GM23248 (cell line): Measurements from ENCODE around the gene FER1L5. TPM values are rescaled to one million over a fixed set of nuclear protein-coding genes. Genes with fewer than 3 reads are reported as not detected.

ENCODE experiments used
- DNase-seq: peaks from one replicate; pipeline ENCODE4 v3.0.0-alpha.2; 2015
- H2AFZ ChIP-seq: fragments of 200-600 bp; sonication (generic); 2 replicates; pipeline ENCODE4 v1.6.1; 2016; ENCODE audit warnings: antibody characterized with exemption
- H3F3A ChIP-seq: fragments of 200-600 bp; sonication (generic); 2 replicates; pipeline ENCODE4 v1.6.1; 2016; ENCODE audit warnings: mild to moderate bottlenecking, antibody characterized with exemption, mixed run types; ENCODE audit not compliant: insufficient read depth
- H3K27ac ChIP-seq: fragments of 200-600 bp; sonication (generic); 2 replicates; pipeline ENCODE4 v1.5.1; 2016; ENCODE audit warnings: mild to moderate bottlenecking
- H3K27me3 ChIP-seq: fragments of 200-600 bp; sonication (generic); replicated peaks from 2 replicates; pipeline ENCODE4 v1.6.1; 2016; ENCODE audit warnings: mild to moderate bottlenecking; ENCODE audit not compliant: insufficient read depth
- H3K36me3 ChIP-seq: fragments of 200-600 bp; sonication (generic); 2 replicates; pipeline ENCODE4 v1.6.1; 2016; ENCODE audit warnings: low read depth, mild to moderate bottlenecking
- H3K4me1 ChIP-seq: fragments of 200-600 bp; sonication (generic); 2 replicates; pipeline ENCODE4 v1.6.1; 2016; ENCODE audit warnings: mild to moderate bottlenecking; ENCODE audit not compliant: insufficient read depth
- H3K4me2 ChIP-seq: fragments of 200-600 bp; sonication (generic); one replicate; pipeline ENCODE4 v1.6.1; 2016; ENCODE audit warnings: mild to moderate bottlenecking; ENCODE audit not compliant: unreplicated experiment
- H3K4me3 ChIP-seq: fragments of 200-600 bp; sonication (generic); 2 replicates; pipeline ENCODE4 v1.5.1; 2016; ENCODE audit warnings: mild to moderate bottlenecking
- H3K79me2 ChIP-seq: fragments of 200-600 bp; sonication (generic); 2 replicates; pipeline ENCODE4 v1.6.1; 2016; ENCODE audit warnings: mild to moderate bottlenecking; ENCODE audit not compliant: insufficient read depth
- H3K9ac ChIP-seq: fragments of 200-600 bp; sonication (generic); 2 replicates; pipeline ENCODE4 v1.6.1; 2016; ENCODE audit warnings: mild to moderate bottlenecking
- H3K9me2 ChIP-seq: fragments of 200-600 bp; sonication (generic); 2 replicates; pipeline ENCODE4 v1.6.1; 2016; ENCODE audit warnings: mixed run types, mild to moderate bottlenecking, moderate library complexity; ENCODE audit not compliant: insufficient read depth
- H3K9me3 ChIP-seq: fragments of 200-600 bp; sonication (generic); one replicate; pipeline ENCODE4 v1.6.1; 2017; ENCODE audit warnings: low read depth
- H4K20me1 ChIP-seq: fragments of 200-600 bp; sonication (generic); 2 replicates; pipeline ENCODE4 v1.6.0; 2016; ENCODE audit not compliant: insufficient read depth
- EZH2 ChIP-seq: fragments of 200-600 bp; sonication (generic); IDR thresholded peaks from 2 replicates; pipeline ENCODE4 v1.6.1; 2018; ENCODE audit warnings: antibody characterized with exemption, mild to moderate bottlenecking; ENCODE audit not compliant: insufficient read depth, poor library complexity, severe bottlenecking
- EZH2phosphoT487 ChIP-seq: fragments of 200-600 bp; sonication (generic); IDR thresholded peaks from 2 replicates; pipeline ENCODE4 v1.6.1; 2018; ENCODE audit warnings: antibody characterized with exemption, moderate library complexity, mild to moderate bottlenecking, low read depth; ENCODE audit not compliant: insufficient read depth
- WGBS, 2 experiments: methylation state at CpG; one replicate each; pipeline ENCODE4 v1.1.6; 2015 to 2017; ENCODE audit warnings: low lambda C conversion rate in 2 of 2, low coverage in 1 of 2; ENCODE audit errors: missing lambda C conversion rate in 2 of 2; 5-methylcytosine and 5-hydroxymethylcytosine counted together
- in situ Hi-C: fragments of 300-500 bp; cut with MboI; formaldehyde crosslinking; loops from 2 replicates; pipeline ENCODE4 v1.15.0; 2020
- polyA plus RNA-seq: library from polyadenylated mRNA; unstranded; fragments of >200 nt; fragmentation: Nextera tagmentation; extraction: Ambion mirVana; gene quantifications from 2 replicates; pipeline ENCODE4 v1.2.1, GENCODE V29; 2016
- total RNA-seq: library from RNA; depleted of rRNA; stranded (reverse); fragments of >200 nt; shearing (Covaris generic); gene quantifications from 2 replicates; pipeline ENCODE4 v1.2.3, GENCODE V29; 2014

The FER1L5 gene
- total and polyA plus RNA-seq, 2 experiments from 2014 or later: under 0.01 to 0.08 TPM

DNA sequence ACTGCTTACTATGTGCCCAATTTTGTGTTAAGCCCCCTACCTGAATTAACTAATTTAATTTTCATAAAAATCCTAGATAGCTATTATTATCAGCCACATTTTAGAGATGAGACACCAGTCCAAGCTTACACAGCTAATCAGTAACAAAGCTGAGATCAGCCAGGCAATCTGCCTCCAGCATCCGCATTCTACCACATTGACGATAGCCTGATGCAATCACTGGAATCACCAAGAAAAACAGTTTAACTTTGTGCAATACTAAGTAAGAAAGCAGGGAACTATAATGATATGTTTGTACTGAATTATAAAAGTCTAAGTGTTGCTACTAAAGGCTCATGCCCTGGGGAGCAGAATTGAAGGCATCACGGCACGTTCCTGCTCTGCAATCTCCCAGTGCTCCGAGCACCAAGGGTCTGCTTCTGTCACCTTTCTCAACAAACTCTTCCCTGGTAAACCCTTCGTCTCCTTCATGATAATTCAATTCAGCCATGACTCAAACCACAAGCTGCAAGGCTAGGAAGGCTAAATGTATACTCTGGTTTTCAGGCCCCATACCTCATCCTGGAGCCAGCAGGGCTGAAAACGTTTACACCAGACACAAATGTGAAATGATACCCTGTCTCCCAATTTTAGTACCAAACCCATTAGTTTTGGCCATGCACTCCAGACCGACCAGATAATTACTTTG lies 23.8 kb upstream of the FER1L5 start:
- in situ Hi-C loops: no loop called here
- H3F3A ChIP-seq: peaks cover 30% of the 10 kb centered on the region
- H2AFZ ChIP-seq: peak overlapping the region; percentile 32
- H3K36me3 ChIP-seq: peaks cover 11% of the 10 kb centered on the region
- H3K9ac ChIP-seq: peak overlapping the region; percentile 80
- H3K27ac ChIP-seq: peak overlapping the region; percentile 96
- peaks cover 29% of the 10 kb centered on the region for H3K4me1 ChIP-seq
- no peak overlapping the region for H3K4me3 ChIP-seq
- H3K79me2 ChIP-seq: peaks cover 59% of the 10 kb centered on the region
- H3K9me3 ChIP-seq: no peaks in the 10 kb centered on the region
- H4K20me1 ChIP-seq: no peaks in the 10 kb centered on the region
- peak overlapping the region; percentile 22 for H3K4me2 ChIP-seq
- DNase-seq: peak; percentile 86
- TF ChIP-seq EZH2: no peak
- no peak for TF ChIP-seq EZH2phosphoT487
- H3K9me2 ChIP-seq: no peaks in the 10 kb centered on the region
- 78 to 80% methylated on average over 8 of the region's 8 CpGs for WGBS, 2 experiments
- H3K27me3 ChIP-seq: no peaks in the 10 kb centered on the region

DNA sequence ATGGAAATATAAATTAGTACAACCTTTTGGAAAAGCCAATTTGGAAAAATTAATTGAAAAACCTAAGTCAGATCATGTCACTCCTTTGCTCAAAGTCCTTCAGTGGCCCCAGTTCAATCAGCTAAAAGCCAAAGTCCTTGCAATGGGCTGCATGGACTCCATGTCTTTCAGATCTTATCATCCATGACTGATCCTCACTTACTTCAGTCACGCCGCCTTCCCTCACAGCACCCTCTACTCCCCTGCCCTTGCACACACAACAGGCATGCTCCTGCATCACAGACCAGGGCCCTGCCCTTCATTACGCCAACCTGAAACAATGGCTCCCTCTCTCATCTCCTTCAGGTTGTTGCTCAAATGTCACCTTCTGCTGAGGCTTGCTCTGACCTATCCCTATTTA lies 20.0 kb upstream of the FER1L5 start:
- in situ Hi-C loops: no loop called here
- no peak for TF ChIP-seq EZH2
- TF ChIP-seq EZH2phosphoT487: no peak
- WGBS, 2 experiments: 95 to 96% methylated on average over 3 of the region's 3 CpGs

DNA sequence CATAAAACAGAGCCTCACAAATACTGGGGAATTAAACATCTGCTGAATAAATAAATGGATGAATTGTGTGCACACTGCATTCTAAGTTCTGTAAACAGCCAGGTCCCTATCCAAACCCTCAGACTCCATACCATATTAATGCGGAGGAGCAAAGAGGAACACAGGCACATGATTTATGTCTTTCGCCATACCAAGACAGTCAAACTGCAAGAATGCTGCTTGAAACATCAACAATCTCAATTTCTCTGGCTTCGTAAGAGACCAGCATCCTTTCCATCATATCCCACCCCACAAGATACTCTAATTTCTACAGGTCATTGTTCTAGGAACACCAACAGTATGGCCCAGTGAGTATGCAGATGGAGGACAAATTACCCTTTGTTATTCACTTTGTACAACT lies 19.4 kb upstream of the FER1L5 start:
- Histone ChIP-seq H3K9ac (no peak overlapping the region), H2AFZ (no peak overlapping the region), H3K4me3 (no peak overlapping the region), H3K79me2 (peaks cover 62% of the 10 kb centered on the region), H3K27me3 (no peaks in the 10 kb centered on the region), H3K9me3 (no peaks in the 10 kb centered on the region), H3F3A (peaks cover 38% of the 10 kb centered on the region), H3K4me1 (peaks cover 35% of the 10 kb centered on the region), H3K36me3 (peaks cover 8% of the 10 kb centered on the region; the same call in 1 of the 2 replicates), H4K20me1 (no peaks in the 10 kb centered on the region), H3K4me2 (no peak overlapping the region), H3K9me2 (no peaks in the 10 kb centered on the region), H3K27ac (no peak overlapping the region)
- 87 to 93% methylated on average over 3 of the region's 3 CpGs for WGBS, 2 experiments
- no peak for DNase-seq
- in situ Hi-C loops: no loop called here
- TF ChIP-seq EZH2 (no peak), EZH2phosphoT487 (no peak)

More for the DNA sequence above, 20.0 kb upstream of the FER1L5 start:
- Histone ChIP-seq H3K27ac (no peak overlapping the region), H3K36me3 (peaks cover 6% of the 10 kb centered on the region; the same call in 1 of the 2 replicates), H3K4me3 (no peak overlapping the region), H3K9me3 (no peaks in the 10 kb centered on the region), H4K20me1 (no peaks in the 10 kb centered on the region), H3K27me3 (no peaks in the 10 kb centered on the region), H3K4me2 (no peak overlapping the region), H3F3A (peaks cover 39% of the 10 kb centered on the region), H3K9me2 (no peaks in the 10 kb centered on the region), H3K4me1 (peaks cover 41% of the 10 kb centered on the region), H2AFZ (no peak overlapping the region), H3K79me2 (peaks cover 59% of the 10 kb centered on the region), H3K9ac (no peak overlapping the region)
- DNase-seq: no peak

DNA sequence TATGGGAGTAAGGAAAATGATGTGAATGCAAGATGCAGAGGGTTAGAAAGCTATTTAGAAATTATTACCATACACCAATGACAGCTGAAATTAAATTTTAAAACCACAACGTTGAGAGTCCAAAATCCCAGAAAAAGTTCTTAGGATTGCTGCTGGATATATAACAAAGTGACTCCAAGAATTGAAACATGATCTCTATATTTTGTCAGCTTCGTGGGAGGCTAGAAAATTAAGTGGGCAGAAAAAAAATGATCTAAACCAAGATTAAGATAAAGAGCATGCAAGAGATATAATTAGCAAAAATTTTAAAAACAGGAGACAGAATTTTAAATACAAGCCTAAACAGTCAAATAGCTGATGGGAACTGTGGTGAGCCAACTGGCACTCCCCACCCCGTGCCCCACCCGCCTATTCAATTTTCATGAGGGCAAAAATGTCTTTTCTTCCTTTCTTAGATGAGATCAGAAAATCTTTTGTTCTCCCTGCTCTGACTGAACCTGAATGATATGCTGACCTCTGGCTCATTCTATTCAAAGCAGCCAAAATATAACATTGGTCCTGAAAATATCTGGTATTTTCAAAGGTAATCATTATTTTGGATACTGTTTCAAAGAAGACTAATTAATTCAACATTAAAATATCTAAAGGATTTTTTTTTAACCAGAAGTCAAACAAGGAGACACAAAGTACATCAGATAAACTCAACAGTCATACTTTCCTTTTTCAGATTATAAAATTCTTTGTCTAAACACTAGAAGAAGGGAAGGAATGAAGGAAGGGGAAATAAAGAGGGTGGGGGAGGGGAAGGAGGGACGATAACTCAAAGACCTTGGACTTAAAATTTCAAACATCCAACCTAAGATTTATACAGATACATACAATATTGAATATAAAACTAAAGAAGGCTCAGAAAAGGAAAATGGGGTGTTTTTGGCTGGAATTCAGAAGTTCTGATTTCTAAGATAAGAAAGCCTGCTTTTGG lies 16.7 kb upstream of the FER1L5 start:
- TF ChIP-seq EZH2phosphoT487 (no peak), EZH2 (no peak)
- Histone ChIP-seq H3K36me3 (peaks cover 21% of the 10 kb centered on the region; the same call in 1 of the 2 replicates), H3K27me3 (no peaks in the 10 kb centered on the region), H3K9me3 (no peaks in the 10 kb centered on the region), H3K4me1 (peaks cover 20% of the 10 kb centered on the region), H3K79me2 (peaks cover 76% of the 10 kb centered on the region), H3K9ac (peak overlapping the region; percentile 27), H3K4me2 (peak overlapping the region; percentile 58), H3F3A (peaks cover 17% of the 10 kb centered on the region), H3K27ac (peak overlapping the region; percentile 59), H3K4me3 (no peak overlapping the region), H3K9me2 (no peaks in the 10 kb centered on the region), H2AFZ (no peak overlapping the region), H4K20me1 (no peaks in the 10 kb centered on the region)
- 28 to 33% methylated on average over 5 of the region's 5 CpGs for WGBS, 2 experiments
- in situ Hi-C loops: no loop called here
- DNase-seq: peak; percentile 45
